Mesenteric fat pad (tissue), 1 donor: ENCODE results near the gene GFOD1. TPM values are rescaled to one million over a fixed set of nuclear protein-coding genes. Genes with fewer than 3 reads are reported as not detected.
A peak's percentile ranks its signal among the peaks of the same experiment; 100 is the strongest.

ENCODE experiments used
- DNase-seq: peaks from one replicate; pipeline ENCODE4 v3.0.0-alpha.2; 2020; ENCODE audit warnings: low spot score
- total RNA-seq: library from RNA; stranded (reverse); fragmentation: NEBNext Ultra II Directional; extraction: Animal tissue kit (Norgen Biotek cat#: 25700); gene quantifications from one replicate; pipeline ENCODE4 v1.2.1, GENCODE V29; 2021
- donor health status: DM: yes; HTN: yes; CAD: no.

The GFOD1 gene
- total RNA-seq, 1 donor from 2014 or later: 25.9 TPM

DNA sequence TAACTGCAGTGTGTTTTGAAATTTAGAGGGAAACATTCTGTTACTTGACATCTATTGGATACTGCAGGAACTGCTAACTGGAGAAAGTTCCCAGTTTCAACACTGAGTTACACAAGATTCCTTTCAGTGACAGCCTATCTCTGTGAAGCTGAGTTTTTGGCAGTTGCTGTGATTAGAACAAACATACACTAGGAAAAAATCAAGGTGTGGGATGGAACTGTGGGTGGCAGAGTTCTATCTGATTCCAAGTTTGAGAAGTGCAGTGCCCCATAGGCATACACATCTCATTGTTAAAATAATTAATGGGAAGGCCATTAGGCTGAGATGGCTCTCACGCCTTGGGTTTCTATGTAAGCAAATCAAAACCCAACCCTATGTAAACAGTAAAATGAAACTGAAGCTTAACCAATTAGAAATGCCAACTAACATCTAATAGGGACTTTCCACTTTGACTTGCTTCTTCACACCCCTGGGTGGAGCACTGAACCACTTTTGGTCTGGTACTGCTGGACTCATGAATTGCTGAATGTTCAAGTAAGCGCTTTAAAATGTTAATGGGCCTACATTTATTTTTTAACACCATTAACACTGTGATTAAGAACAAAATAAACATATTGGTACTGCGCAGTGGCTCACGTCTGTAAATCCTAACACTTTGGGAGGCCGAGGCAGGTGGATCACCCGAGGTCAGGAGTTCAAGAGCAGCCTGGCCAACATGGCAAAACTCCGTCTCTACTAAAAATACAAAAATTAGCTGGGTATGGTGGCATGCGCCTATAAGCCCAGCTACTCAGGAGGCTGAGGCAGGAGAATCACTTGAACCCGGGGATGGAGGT is 103.9 kb downstream of the GFOD1 start:
- peak; percentile 28 for DNase-seq

DNA sequence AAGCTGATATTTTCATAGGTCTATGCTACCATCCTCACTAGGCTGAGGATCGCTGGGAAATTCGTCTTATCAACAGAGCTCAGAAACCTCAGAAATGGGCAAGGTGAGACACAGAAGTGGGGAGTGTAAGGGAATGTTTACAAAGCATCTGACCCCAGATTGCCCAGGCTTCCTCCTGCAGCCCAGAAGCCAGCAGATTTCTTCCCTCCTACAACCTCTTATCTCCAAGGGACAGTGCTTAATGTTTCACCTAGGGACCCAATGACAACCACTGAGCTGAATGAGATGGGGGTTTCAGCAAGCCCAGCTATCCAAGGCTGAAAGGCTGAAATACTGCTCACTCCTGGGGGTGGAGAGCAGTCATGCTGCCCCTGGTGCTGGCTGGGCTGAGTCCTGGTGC is 106.6 kb downstream of the GFOD1 start:
- DNase-seq: no peak

DNA sequence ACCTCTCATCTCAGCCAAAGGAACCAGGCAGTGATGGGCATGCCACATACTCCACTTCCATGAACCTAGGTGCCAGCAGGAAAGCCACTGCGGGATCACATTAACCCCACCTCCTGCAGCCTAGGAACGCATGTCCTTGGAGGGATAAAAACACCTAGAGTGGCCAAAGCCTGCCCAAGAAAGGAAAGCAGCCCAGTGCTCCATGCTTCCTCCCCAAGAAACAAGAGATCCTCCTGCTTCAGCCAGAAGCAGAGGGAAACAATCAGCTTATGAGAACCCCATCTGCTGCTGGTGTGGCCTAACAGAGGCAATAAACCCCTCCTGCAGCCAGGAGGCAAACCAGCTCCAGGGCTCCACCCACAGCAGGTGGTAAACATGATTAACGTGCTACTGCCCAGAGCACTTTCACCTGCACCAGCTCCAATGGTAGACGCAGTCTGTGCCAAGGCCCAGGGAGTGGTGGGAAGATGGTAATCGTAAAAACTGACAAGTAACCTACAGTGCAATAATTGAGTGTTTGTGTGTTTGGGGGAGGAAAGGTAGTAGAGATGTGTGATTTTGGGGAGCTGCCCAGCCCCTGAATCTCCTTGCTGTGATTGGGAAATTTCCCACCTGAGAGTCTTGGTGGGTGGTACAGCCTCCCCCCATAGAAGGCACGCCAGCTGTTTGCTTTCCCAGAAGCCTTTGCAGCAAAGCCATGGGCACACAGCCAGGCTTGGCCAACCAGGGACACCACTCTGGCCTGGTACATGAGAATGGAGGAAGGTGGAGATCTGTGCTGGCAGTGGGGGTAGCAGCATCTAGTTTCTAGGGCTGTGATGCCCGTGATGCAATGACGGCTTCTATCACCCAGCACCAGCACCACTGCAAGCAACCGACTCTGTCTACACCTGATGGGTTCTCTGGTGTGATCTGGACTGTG is 108.5 kb downstream of the GFOD1 start:
- no peak for DNase-seq

DNA sequence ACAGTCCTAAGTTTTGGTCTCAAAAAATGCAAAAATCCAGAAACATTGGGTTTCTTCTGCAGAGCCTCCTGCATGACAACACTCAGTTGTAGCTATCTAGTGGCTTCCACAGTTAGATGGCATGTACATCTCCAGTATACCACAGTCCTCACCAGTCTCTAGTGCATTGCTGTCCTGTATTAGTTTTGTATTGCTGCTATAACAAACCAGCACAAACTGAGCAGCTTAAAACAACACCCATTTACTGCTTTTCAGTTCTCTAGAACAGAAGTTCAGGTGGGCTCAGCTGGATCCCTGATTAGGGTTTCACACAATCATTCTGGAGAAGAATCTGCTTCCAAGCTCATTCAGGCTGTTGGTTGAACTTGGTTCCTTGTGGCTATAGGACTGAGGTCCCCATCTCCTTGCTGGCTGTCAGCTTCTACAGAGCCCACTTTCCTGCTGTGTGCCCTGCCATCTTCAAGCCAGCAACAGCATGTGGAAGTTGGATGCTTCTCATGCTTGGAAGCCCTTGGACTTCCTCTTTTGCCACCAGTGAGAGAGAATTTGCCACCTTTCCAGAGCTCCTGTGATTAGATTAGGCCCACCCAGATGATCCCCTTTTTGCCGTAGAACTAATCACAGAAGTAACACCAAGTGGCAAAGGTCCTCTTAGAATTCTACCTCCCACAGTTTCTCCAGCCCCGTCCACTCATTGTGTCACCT is 110.2 kb downstream of the GFOD1 start:
- no peak for DNase-seq

DNA sequence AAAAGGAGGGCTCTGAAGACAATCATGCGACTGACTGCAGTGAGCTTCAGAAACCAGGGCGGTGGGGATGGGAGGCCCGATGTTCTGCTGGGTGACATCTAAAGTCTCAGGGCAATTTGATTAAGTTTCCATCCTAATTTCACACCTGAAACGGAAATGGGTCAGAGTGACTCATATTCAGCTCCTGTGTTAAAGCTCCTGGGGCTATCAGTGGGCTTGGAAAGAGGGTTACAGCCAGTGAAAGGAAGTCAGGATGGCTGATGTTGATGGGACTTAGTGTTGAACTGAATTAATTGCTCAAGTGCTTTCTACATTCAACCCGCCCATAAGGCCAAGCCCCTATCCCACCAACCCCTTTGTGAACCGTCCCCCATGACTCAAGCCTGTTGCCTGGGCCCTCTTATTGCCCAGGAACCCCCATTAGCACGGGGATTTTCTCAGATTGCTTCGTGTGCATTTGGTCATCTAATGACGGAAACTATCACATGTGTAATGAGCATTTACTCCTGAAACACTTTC is 112.0 kb downstream of the GFOD1 start:
- DNase-seq: no peak

DNA sequence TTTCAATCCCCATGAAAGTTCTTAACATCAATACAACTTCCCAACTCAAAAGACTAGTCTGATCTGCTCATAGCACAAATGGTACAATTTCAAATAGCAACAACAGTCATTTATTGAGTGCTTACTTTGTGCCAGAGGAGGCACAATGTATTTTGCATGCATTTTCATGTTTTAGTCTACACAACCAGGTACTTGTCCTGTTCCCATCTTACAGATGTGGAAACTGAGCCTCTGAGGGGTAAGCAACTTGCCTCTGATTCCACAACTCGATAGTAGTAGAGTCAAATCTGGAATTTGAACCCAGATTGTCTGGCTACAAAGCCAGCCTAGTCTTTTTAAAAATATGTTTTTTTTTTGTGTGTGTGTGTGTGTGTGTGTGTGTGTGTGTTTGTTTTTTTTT is 113.5 kb downstream of the GFOD1 start:
- no peak for DNase-seq

DNA sequence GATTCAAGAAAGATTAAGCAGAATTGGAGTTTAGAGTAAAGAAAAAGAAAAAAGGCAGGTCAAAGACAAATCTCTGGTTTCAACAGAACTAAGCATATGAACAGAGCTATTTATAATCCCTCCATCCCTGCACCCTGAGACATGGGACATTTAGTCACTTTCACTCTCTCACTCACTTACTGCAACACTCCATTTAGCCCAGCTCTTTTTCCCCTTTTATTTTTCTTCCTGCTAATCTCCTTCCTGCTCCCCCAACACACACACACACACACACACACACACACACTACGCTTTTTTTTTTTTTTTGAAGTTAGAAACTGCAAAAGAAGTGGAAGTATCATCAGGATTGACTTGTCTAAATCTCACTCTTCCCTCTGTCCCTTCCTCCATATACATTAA is 113.9 kb downstream of the GFOD1 start:
- no peak for DNase-seq

DNA sequence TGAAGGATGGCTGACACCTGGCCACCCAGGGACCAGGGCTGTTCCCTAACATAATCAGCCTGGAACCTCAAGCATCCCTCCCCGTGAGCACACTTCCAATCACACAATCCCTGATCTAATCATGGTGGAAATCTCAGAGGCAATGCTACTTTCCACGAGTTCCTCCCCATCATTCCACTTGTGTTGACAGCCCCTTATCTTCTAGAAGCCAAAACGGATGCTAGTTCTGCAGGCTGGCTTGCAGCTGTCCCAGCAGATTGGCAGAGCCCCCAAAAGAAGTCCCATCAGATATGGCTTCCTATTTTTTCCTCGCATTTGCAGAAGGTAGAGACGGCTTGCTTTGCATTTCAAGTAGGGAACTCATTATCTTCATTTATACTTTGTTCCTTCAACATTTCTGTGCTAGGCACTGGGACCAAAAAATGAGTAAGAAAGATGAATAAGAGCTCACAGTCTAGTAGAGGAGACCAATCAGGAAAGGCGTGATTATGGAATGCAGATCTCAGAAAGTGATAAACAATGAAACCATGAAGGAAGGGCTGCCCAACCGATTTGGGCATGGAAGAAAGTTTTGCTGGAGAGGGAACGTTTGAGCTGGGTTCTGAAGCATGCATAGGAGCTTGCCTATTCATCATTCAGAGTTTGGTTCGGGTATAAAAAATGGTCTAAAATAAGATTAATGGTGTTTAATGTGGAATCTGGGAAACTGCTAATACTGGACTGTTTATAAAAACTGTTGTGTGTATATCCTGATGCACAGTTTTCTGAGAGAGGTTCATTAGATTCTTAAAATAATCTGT is 114.5 kb downstream of the GFOD1 start:
- DNase-seq: no peak

DNA sequence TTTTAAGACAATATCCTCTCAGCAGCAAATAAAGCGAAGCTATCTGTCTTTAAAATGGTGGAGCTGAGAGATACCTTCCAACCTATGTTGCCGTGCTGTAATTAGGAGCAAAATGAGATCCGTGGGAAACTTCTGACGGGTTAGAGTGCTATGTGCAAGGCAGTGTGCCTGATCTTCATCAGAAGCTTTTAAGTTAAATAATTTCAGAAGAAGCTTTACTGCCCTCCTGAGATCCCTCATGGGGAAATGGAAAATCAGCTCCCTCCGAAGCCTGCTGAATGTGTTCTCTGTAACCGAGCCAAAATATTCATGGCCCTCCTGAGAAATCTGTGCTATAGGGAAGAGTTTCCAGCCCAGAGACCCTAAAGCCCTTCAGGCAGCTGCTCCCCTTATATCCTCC is 115.3 kb downstream of the GFOD1 start:
- no peak for DNase-seq

DNA sequence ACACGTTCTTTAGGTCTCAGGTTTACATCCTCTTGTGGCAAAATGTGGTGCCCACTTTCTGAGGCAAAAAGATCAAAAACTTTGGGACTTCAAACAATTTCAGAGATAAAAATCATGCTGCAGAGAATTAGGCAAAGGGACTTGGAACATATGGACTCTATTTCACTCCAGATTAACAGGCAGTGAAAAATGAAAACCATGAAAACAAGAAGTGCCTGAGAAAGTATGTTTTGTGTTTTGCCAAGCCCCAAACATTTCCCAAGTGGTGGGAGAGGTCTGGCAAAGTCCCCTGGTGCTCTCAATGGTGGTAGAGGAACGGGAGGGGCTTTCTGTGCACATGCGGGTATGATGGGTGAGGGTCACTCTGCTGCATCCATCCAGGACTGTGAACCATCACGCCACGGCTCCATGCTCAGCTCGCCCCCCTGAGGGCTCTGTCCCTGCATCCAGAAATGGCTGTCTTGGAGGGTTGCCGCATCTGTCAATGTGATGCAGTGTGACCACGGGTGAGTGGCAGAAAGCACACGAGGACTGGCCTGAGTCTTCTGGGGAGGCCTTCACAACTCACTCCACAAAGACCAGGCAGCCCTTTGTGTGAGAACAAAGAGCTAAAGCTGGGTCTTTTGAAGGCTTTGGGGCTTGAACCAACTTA is 115.9 kb downstream of the GFOD1 start:
- DNase-seq: no peak

DNA sequence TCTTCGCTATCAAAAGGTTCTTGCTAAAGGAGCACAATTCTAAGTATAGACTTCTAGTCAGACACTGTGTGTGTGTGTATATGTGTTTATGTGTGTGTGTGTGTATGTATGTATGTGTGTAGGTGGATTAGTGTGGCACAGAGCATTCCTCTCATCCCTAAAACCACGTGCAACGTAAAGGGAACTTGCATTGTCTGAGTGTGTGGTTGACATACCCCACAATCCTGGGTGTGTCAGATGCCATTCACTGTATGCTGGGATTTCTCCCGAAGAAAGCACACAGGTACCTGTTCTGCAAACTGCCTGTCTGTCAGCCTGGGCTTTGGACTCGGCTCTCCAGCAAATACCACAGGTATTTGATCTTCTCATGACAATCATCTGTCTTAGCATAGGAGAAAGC is 116.8 kb downstream of the GFOD1 start:
- DNase-seq: no peak

DNA sequence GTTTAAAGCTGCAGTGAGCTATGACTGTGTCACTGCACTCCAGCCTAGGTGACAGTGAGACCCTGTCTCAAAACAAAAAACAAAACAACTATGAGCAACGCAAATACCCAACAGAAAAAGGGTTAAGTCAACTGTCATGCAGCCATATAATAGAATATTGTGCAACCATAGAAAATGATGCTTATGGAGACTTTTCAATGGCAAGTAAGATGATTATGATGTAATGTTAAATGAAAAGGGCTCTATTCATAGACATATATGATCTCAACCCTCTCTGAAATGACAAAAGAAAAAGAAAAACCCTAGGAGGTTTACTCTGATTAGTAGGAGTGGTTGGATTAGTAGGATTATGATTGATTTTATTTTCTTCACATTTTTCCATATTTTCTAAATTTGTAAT is 117.8 kb downstream of the GFOD1 start:
- DNase-seq: no peak

DNA sequence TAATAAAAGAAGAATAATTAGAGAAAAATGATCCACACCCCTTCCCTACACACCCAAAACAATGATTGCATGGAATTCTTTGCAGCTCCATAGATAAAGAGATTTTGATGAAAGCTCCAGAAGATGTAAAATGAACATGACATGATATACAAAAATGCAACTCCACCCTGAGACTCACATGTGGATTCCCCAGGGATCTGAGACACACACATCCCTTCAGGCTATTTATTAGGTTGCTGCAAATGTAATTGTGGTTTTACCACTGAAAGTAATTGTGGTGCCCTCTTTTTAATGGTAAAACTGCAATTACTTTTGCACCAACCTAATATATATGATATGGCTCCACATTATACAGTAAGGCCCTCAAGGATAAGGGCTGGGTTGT is 118.7 kb downstream of the GFOD1 start:
- DNase-seq: no peak

DNA sequence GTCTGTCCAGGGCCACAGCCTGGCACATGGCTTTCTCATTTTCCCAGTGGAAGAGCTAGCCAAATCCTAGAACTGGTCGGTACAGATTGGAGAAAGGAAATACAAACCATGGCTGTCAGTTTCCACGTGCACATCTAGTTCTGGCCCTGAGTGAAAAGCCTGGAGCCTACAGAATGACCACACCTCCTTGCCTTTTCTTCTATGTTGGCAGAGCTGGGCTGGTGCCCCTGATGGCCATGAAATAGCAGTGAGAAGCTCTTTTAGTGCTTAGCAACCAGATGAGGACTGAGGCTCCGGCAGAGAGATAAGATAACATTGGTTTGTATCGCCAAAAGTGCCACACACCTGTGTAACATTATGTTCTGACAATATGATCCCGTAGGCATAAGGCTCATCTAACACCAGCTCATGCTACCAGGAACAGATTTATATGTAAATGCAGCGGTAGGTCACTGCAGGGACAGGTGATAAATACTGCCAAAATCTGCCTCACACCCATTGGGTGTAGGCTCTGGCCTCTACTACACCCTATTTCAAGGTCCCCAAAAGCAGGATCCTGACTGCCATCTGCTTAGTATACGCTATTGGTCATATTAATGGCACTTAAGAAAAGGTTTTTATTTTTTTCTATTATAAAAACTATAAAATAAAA is 119.2 kb downstream of the GFOD1 start:
- DNase-seq: no peak

DNA sequence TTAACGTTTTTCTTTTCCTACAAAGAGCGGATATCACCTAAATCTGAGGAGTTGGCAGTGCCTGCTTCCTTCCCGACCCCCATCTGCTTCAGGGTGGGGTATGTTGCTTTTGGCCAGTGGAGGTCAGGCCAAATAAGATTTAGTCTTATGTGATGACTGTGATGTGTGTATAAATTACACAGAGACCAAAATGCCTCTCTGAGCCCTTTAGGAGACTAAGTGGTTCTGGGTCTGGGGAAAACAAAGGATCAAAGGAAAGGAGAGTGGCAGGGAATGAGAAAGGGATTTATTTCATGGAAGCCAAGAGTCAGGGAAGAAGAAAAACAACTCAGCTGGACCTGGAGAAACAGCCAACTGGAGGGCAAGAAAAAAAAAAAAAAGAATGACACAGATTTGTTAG is 120.0 kb downstream of the GFOD1 start:
- no peak for DNase-seq

DNA sequence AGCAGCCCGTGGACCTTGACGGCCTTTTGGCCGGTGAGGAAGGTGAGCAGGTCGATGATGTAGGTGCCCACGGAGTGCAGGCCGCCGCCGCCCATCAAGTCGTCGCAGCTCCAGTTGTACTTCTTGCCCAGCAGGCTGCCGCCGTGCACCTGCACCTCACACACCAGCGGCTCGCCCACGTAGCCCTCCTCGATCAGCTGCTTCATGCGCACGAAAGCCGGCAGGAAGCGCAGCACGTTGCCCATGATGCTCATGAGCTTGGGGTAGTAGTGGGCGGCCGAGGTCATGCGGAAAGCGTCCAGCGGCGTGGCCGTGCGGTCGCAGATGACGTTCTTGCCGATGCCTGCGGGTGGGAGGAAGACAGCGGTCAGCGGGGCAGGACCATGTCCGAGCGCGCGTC is 122.1 kb downstream of the GFOD1 start:
- no peak for DNase-seq

DNA sequence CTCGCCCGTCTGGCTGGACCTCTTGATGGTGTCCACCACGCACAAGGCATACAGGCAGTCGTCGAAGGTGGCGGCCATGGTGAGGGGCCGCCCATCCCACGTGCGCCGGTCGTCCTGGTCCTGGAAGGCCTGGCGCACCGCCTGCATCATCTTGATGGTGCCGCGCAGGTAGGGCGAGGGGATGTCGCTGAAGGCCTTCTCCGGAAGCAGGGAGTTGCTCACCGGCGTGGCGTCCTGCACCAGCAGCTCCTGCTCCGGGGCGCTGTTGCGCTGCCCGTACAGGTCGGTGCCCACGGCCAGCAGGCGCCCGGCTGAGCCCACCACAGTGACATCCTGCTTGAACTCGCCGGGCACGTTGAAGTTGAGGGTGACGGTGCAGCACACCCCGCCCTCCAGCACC is 122.6 kb downstream of the GFOD1 start:
- DNase-seq: no peak

DNA sequence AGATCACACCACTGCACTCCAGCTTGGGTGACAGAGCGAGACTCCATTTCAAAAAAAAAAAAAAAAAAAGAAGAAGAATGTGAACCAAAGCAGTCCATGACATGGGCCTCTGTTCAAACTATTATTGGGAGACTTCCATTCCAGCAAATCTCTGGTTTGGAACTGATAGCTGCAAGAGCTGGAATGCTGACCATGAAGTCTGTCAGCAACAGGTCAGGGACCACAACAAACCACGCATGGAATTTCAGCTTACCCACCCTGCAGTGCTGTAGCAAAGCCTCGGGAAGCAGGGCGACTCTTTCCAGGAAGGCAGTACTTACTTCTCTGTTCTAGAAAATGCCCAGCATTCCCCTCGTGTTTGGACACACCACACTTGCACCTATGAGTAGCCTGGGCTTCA is 125.0 kb downstream of the GFOD1 start:
- no peak for DNase-seq

DNA sequence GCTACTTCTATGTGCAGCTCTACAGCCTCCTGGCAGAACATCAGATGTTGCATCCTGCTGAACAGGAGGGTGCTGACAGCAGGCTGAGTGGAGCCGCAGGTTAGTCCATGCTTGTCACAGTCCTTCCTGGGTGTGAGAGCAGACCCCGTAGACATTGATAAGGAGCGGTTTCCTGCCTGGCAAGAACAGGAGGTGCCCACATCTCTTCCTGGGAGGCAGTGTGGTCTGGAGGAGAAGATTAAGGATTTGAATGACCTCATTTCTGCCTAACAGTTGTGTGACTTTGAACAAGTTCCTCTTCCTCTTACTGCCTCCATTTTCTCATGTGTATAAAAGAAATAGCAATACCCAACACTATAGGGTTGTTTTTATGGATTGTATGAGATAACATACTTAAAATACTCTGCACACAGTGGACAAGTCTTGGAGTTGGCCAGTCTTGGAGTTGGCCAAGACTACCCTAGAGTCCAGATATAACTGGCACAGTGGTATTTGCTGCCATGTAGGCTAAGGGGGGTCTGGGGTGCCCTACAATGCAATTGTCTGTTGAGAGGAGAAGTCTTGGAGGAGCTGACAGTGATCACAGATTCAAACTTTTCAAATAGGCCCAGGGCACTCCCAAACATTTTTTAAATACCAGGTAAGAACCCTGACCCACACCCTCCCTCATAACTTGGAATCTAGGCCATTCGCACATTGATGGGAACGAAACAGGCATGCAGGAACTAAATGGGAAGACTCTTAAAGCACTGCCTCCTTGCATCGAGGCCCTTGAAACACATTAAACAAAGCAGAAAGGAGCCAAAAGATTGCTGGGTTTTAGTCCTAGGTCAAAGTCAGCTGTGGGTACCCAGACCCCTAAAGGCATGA is 126.5 kb downstream of the GFOD1 start:
- DNase-seq: no peak
